Prostate gland (tissue), 2 donors: Measurements from ENCODE around the gene PLEK.

ENCODE experiments used
- POLR2A ChIP-seq: fragments of 450-650 bp; IDR thresholded peaks from one replicate; pipeline ENCODE4 v1.6.1; 2016; ENCODE audit warnings: antibody characterized with exemption, mild to moderate bottlenecking
- POLR2AphosphoS5 ChIP-seq: sonication (generic); formaldehyde crosslinking; IDR thresholded peaks from one replicate; pipeline ENCODE4 v1.6.1; 2017; ENCODE audit warnings: antibody characterized with exemption
- TF ChIP-seq, protein P1 (sequence below), 4 experiments: fragments of 200-600 bp in 2 of 4; fragments of 450-650 bp in 2 of 4; sonication (generic) in 2 of 4; IDR thresholded peaks; 1 replicate in 3 of 4; 2 replicates in 1 of 4; pipeline ENCODE4 v1.5.1; 2016 to 2019; ENCODE audit warnings: antibody characterized with exemption in 4 of 4, mild to moderate bottlenecking in 2 of 4, moderate library complexity in 2 of 4

DNA sequence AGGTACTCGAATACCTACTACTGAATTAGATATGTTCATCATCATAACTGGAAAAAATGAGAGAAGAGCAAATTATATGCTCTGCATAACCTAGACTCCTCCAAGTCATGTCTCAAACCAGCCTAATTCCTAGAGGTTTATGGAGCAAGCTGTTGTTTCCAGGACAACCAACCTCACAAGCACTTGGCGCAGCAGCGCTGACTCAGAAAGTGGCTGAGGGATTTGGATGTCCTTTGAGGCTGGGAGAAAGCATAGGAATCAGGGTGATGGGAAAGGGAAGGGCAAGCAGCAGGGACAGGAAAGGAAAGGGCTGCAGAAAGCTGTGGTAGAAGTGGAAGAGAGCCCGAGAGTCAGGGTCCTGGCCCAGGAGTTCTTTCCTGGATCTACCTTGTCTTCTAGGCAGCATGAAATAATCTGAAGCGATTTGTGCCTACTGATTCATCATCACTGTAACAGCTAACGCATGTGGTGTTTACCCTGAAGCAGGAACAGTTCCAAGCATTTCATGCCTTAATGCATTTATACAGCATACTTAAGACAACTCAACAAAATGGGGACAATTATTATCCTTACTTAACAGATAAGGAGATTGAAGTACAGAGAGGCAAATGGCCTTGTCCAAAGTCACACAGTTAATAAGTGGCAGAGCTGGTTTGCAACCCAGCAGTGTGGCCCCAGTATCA is 3.7 kb downstream of the PLEK start:
- TF ChIP-seq, protein P1, sequence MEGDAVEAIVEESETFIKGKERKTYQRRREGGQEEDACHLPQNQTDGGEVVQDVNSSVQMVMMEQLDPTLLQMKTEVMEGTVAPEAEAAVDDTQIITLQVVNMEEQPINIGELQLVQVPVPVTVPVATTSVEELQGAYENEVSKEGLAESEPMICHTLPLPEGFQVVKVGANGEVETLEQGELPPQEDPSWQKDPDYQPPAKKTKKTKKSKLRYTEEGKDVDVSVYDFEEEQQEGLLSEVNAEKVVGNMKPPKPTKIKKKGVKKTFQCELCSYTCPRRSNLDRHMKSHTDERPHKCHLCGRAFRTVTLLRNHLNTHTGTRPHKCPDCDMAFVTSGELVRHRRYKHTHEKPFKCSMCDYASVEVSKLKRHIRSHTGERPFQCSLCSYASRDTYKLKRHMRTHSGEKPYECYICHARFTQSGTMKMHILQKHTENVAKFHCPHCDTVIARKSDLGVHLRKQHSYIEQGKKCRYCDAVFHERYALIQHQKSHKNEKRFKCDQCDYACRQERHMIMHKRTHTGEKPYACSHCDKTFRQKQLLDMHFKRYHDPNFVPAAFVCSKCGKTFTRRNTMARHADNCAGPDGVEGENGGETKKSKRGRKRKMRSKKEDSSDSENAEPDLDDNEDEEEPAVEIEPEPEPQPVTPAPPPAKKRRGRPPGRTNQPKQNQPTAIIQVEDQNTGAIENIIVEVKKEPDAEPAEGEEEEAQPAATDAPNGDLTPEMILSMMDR (IDR thresholded peaks at IDR 0.05), result no peak
- no peak for TF ChIP-seq POLR2AphosphoS5
- no peak for TF ChIP-seq POLR2A
